Prostate gland (tissue), 2 donors: ENCODE measurements around the gene CSGALNACT2. TPM values are rescaled to one million over a fixed set of nuclear protein-coding genes. Genes with fewer than 3 reads are reported as not detected.

Source experiments
- DNase-seq: peaks from one replicate; pipeline ENCODE4 v3.0.0-alpha.2; 2019; ENCODE audit warnings: low spot score
- H3K27ac ChIP-seq, 2 donors: fragments of 200-600 bp; sonication (generic); 2 replicates each; pipeline ENCODE4 v1.5.1; 2017 to 2019
- H3K27me3 ChIP-seq: fragments of 200-600 bp; sonication (generic); replicated peaks from 2 replicates; pipeline ENCODE4 v1.5.1; 2019; ENCODE audit not compliant: insufficient read depth
- H3K36me3 ChIP-seq, 2 donors: fragments of 200-600 bp; sonication (generic); 1 replicate in 1 of 2; 2 replicates in 1 of 2; pipeline versions ENCODE4 v1.5.1 to v1.8.1; 2017 to 2019
- H3K4me1 ChIP-seq: fragments of 200-600 bp; sonication (generic); replicated peaks from 2 replicates; pipeline ENCODE4 v1.5.1; 2019
- H3K4me3 ChIP-seq, 2 donors: fragments of 200-600 bp; sonication (generic); 2 replicates each; pipeline ENCODE4 v1.5.1; 2017 to 2019
- H3K9me3 ChIP-seq: fragments of 200-600 bp; sonication (generic); 2 replicates; pipeline ENCODE4 v1.5.1; 2017
- CTCF ChIP-seq, 4 experiments: fragments of 200-600 bp in 2 of 4; fragments of 450-650 bp in 2 of 4; sonication (generic) in 2 of 4; IDR thresholded peaks; 1 replicate in 3 of 4; 2 replicates in 1 of 4; pipeline ENCODE4 v1.5.1; 2016 to 2019; ENCODE audit warnings: antibody characterized with exemption in 4 of 4, mild to moderate bottlenecking in 2 of 4, moderate library complexity in 2 of 4
- POLR2A ChIP-seq: fragments of 450-650 bp; IDR thresholded peaks from one replicate; pipeline ENCODE4 v1.6.1; 2016; ENCODE audit warnings: antibody characterized with exemption, mild to moderate bottlenecking
- POLR2AphosphoS5 ChIP-seq: sonication (generic); formaldehyde crosslinking; IDR thresholded peaks from one replicate; pipeline ENCODE4 v1.6.1; 2017; ENCODE audit warnings: antibody characterized with exemption
- WGBS: methylation state at CpG from one replicate; pipeline ENCODE4 v1.1.5; 2018; 5-methylcytosine and 5-hydroxymethylcytosine counted together
- intact Hi-C: fragments of 100-400 bp; cut with DNase I; formaldehyde crosslinking; loops from one replicate; pipeline ENCODE4 v1.14.2; 2022
- total RNA-seq, 2 donors: library from RNA; depleted of rRNA; stranded (reverse); fragments of >200 nt; gene quantifications; one replicate each; pipeline ENCODE4 v1.1.0, GENCODE V29; 2016

Gene CSGALNACT2
- total RNA-seq, 2 donors from 2014 or later, result 10.0 to 15.9 TPM

GRCh38 chr10:43167498-43167889, 29.2 kb downstream of the CSGALNACT2 start:
- Histone ChIP-seq H3K4me1 (no peaks in the 10 kb centered on the region), H3K4me3 (no peak overlapping the region), H3K27ac (no peak overlapping the region), H3K36me3 (no peaks in the 10 kb centered on the region), H3K9me3 (no peaks in the 10 kb centered on the region), H3K27me3 (no peaks in the 10 kb centered on the region)
- intact Hi-C loops, result no loop called here
- no peak for TF ChIP-seq POLR2A
- no peak for TF ChIP-seq POLR2AphosphoS5
- TF ChIP-seq CTCF (IDR thresholded peaks at IDR 0.05), result no peak
- DNase-seq, result no peak
- WGBS, result 65% methylated on average over 2 of the region's 2 CpGs

DNA sequence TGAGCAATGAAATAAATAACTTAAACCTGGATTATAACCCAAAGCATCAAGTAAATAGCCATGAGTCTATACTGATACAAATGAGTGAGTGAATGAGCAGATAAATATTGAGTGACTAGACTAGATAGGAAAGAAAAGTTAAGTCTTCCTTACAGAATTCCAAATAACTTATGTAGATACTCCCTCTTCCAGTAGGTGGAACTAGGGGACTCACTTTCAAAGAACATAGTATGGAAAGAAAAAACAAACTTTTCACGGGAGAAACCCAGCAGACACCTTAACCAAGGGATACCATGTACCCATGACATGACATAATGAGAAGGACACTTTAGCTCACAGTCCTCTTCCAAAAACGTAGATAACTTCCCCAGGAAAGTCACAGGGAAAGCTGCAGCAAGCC, 32.2 kb downstream of the CSGALNACT2 start:
- H3K4me1 ChIP-seq, result no peaks in the 10 kb centered on the region
- H3K9me3 ChIP-seq, result no peaks in the 10 kb centered on the region
- DNase-seq, result no peak
- intact Hi-C loops, result no loop called here
- H3K4me3 ChIP-seq, result no peak overlapping the region
- H3K36me3 ChIP-seq, result no peaks in the 10 kb centered on the region
- 38% methylated on average over 2 of the region's 2 CpGs for WGBS
- H3K27ac ChIP-seq, result no peak overlapping the region
- no peak for TF ChIP-seq POLR2AphosphoS5
- no peak for TF ChIP-seq CTCF (IDR thresholded peaks at IDR 0.05)
- TF ChIP-seq POLR2A, result no peak
- H3K27me3 ChIP-seq, result no peaks in the 10 kb centered on the region

DNA sequence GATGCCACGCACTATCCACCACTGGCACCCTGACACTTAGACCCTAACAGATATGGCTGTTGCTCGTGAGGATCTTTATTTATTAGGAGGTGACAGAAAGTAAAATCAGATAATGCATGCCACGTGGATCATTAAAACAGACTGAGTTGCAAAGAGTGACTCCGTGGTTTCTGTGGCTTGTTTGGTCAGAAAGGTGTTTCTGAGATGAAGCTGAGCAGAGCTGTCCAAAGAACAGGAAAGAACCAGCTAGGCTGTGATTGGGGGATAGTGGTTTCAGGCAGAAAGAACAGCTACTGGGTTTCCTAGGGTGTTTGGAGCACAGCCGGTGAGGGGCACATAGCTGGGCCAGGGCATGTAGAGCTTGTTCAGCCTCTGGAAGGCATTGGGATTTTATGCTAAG, 34.4 kb downstream of the CSGALNACT2 start:
- DNase-seq, result no peak
- Histone ChIP-seq H3K4me3 (no peak overlapping the region), H3K27me3 (no peaks in the 10 kb centered on the region), H3K9me3 (no peaks in the 10 kb centered on the region), H3K4me1 (no peaks in the 10 kb centered on the region), H3K36me3 (no peaks in the 10 kb centered on the region), H3K27ac (no peak overlapping the region)
- intact Hi-C loops, result no loop called here
- TF ChIP-seq POLR2A (no peak), POLR2AphosphoS5 (no peak), CTCF (IDR thresholded peaks at IDR 0.05) (no peak)
- WGBS, result 82% methylated on average over 5 of the region's 5 CpGs

DNA sequence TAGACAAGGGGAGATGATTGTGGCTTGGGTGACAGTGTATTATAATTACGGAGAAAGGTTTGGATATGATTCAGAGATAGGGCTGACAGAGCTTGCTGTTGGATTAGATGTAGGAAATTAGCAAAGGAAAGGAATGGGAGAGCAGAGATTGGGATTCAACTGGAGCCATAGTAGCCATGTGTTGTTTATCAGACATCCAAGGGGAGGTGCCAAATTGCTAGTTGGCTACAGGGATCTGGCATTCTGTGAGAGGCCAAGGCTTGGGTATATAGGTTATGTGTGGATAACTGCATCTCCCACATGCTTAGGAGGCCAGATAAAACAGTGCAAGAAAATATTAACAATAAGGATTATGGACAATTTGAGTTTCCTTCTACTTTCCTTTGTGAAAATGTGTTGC, 34.9 kb downstream of the CSGALNACT2 start:
- no peaks in the 10 kb centered on the region for H3K4me1 ChIP-seq
- no peak overlapping the region for H3K4me3 ChIP-seq
- H3K27me3 ChIP-seq, result no peaks in the 10 kb centered on the region
- H3K27ac ChIP-seq, result no peak overlapping the region
- intact Hi-C loops, result no loop called here
- no peak for DNase-seq
- 87% methylated on average over 1 of the region's 1 CpG for WGBS
- no peaks in the 10 kb centered on the region for H3K9me3 ChIP-seq
- no peaks in the 10 kb centered on the region for H3K36me3 ChIP-seq
- TF ChIP-seq POLR2AphosphoS5, result no peak
- no peak for TF ChIP-seq POLR2A
- TF ChIP-seq CTCF (IDR thresholded peaks at IDR 0.05), result no peak

DNA sequence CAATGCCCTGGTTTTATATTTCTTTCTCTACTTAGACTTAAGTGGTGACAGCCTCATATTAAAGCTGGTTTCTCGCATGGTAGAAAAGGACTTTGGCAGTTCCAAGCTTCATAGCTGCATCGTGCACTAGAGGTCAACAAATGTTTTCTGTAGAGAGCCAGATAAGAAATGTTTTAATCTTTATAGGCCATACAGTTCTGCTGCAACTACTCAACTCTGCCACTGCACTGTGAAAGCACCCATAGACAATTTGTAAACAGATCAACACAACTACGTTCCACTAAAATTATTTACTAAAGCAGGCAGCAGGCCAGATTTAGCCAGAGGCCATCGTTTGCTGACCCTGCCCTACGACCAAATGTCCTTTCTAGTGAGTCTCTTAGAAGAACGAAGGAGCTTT, 36.7 kb downstream of the CSGALNACT2 start:
- Histone ChIP-seq H3K27ac (peak overlapping the region in 1 of 2 donors; percentile 9), H3K9me3 (no peaks in the 10 kb centered on the region), H3K4me3 (no peak overlapping the region), H3K27me3 (no peaks in the 10 kb centered on the region), H3K4me1 (no peaks in the 10 kb centered on the region), H3K36me3 (no peaks in the 10 kb centered on the region)
- WGBS, result 50% methylated on average over 6 of the region's 6 CpGs
- TF ChIP-seq CTCF (IDR thresholded peaks at IDR 0.05) (no peak), POLR2A (no peak), POLR2AphosphoS5 (no peak)
- intact Hi-C loops, result no loop called here
- no peak for DNase-seq
